PC-3 (cell line): Measurements from ENCODE around the gene CYP2C8. TPM values are rescaled to one million over a fixed set of nuclear protein-coding genes. Genes with fewer than 3 reads are reported as not detected.
"Not testable (repeated sequence)": the region's sequence is repeated elsewhere in the genome, so short reads cannot be mapped to it uniquely, and the experiment has no call there.

Source experiments
- ATAC-seq: fragments of 200-7000 bp; cut with Tn5 transposase; 2 replicates; pipeline ENCODE4 v1.9.1; 2020; ENCODE audit warnings: mild to moderate bottlenecking, moderate library complexity
- BruUV-seq: library from RNA; stranded (reverse); fragments of 400-500 nt; replicated peaks from 2 replicates; lab custom pipeline; 2021; lab: Mats Ljungman, UMichigan
- CTCF ChIA-PET: fragments of 300-600 bp; sonication (Branson Sonifier 250); formaldehyde crosslinking; loops from one replicate; lab custom pipeline; 2022; ENCODE audit warnings: antibody characterized with exemption; lab: Charles Lee
- POLR2A ChIA-PET: fragments of 300-600 bp; sonication (Branson Sonifier 250); formaldehyde crosslinking; loops from one replicate; lab custom pipeline; 2022; ENCODE audit warnings: antibody characterized with exemption; ENCODE audit not compliant: unreplicated experiment; lab: Charles Lee
- DNase-seq: peaks from one replicate; pipeline ENCODE4 v3.0.0-alpha.2; 2015
- H2AFZ ChIP-seq: fragments of 300-600 bp; sonication (generic); 2 replicates; pipeline ENCODE4 v1.6.0; 2016; ENCODE audit warnings: antibody characterized with exemption, low read length
- H3F3A ChIP-seq: fragments of 300-600 bp; sonication (generic); one replicate; pipeline ENCODE4 v1.6.0; 2017; ENCODE audit warnings: antibody characterized with exemption, low read length, control low read depth, mild to moderate bottlenecking; ENCODE audit not compliant: unreplicated experiment
- H3K27ac ChIP-seq: fragments of 300-600 bp; sonication (generic); 2 replicates; pipeline ENCODE4 v1.5.1; 2016; ENCODE audit warnings: mild to moderate bottlenecking, low read length
- H3K27me3 ChIP-seq: fragments of 300-600 bp; sonication (generic); 2 replicates; pipeline ENCODE4 v1.6.1; 2016; ENCODE audit warnings: low read length, mixed read lengths
- H3K36me3 ChIP-seq: fragments of 300-600 bp; sonication (generic); 2 replicates; pipeline ENCODE4 v1.6.1; 2016; ENCODE audit warnings: low read depth, mixed run types, low read length, mixed read lengths
- H3K4me1 ChIP-seq: fragments of 300-600 bp; sonication (generic); 2 replicates; pipeline ENCODE4 v1.5.1; 2016; ENCODE audit warnings: low read length; ENCODE audit not compliant: insufficient read depth
- H3K4me2 ChIP-seq: fragments of 300-600 bp; sonication (generic); 2 replicates; pipeline ENCODE4 v1.6.0; 2016; ENCODE audit warnings: low read length
- H3K4me3 ChIP-seq: fragments of 300-600 bp; sonication (generic); 2 replicates; pipeline ENCODE4 v1.5.1; 2016; ENCODE audit warnings: mild to moderate bottlenecking, low read length, mixed read lengths
- H3K79me2 ChIP-seq: fragments of 300-600 bp; sonication (generic); 2 replicates; pipeline ENCODE4 v1.6.1; 2017; ENCODE audit warnings: low read length, mixed read lengths
- H3K9ac ChIP-seq: fragments of 300-600 bp; sonication (generic); 2 replicates; pipeline ENCODE4 v1.6.0; 2016; ENCODE audit warnings: mild to moderate bottlenecking, low read length
- H3K9me2 ChIP-seq: fragments of 300-600 bp; sonication (generic); replicated peaks from 2 replicates; pipeline ENCODE4 v1.6.1; 2016; ENCODE audit warnings: mixed run types, low read length, mixed read lengths
- H3K9me3 ChIP-seq: fragments of 300-600 bp; sonication (generic); 2 replicates; pipeline ENCODE4 v1.6.1; 2016; ENCODE audit warnings: low read length, mixed read lengths
- H4K20me1 ChIP-seq: fragments of 300-600 bp; sonication (generic); 2 replicates; pipeline ENCODE4 v1.6.1; 2016; ENCODE audit warnings: low read length, mixed read lengths
- CTCF ChIP-seq: fragments of 300-600 bp; sonication (generic); conservative IDR thresholded peaks from 2 replicates; pipeline ENCODE4 v1.5.1; 2017; ENCODE audit warnings: antibody characterized with exemption, low read depth, mild to moderate bottlenecking, low read length
- EZH2 ChIP-seq: fragments of 300-600 bp; sonication (generic); IDR thresholded peaks from one replicate; pipeline ENCODE4 v1.6.1; 2017; ENCODE audit warnings: antibody characterized with exemption, mild to moderate bottlenecking, low read length; ENCODE audit not compliant: unreplicated experiment
- EZH2phosphoT487 ChIP-seq: fragments of 300-600 bp; sonication (generic); IDR thresholded peaks from 2 replicates; pipeline ENCODE4 v1.6.1; 2018; ENCODE audit warnings: mild to moderate bottlenecking, antibody characterized with exemption, low read length, borderline replicate concordance
- intact Hi-C: fragments of 100-400 bp; cut with micrococcal nuclease; formaldehyde crosslinking; loops from 2 replicates; pipeline ENCODE4 v1.9.0; 2023
- total RNA-seq: library from RNA; depleted of rRNA; stranded (reverse); fragments of >200 nt; gene quantifications from 2 replicates; pipeline ENCODE4 v1.2.3, GENCODE V29; 2014

The CYP2C8 gene
- total RNA-seq, 1 experiment from 2014 or later = not detected

DNA sequence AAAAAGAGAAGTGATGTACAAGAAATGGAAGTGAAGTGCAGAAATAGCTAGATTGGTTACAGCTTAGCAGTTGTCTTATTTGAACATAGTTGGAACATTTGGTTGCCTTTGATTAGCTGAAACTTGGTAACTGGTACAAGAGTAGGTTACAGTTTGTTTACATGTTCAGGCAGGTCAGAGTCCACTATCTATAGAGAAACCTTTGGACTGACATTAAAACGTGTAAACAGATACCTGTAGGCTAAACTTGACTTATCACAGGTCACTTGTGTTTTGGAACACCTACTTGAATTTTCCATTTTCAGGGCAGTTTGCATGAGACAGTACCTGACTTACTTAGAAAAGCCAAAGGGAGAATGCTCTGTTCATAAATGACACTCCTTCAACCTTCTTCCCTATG lies 28.5 kb upstream of the CYP2C8 start:
- CTCF ChIA-PET = no interaction called here
- POLR2A ChIA-PET = no interaction called here
- H3K36me3 ChIP-seq = no peaks in the 10 kb centered on the region
- no peak overlapping the region for H3K4me2 ChIP-seq
- H2AFZ ChIP-seq = no peak overlapping the region
- no TSS peak for BruUV-seq
- TF ChIP-seq EZH2 (no peak), CTCF (no peak), EZH2phosphoT487 (no peak)
- no peak for ATAC-seq
- no peak overlapping the region for H3K27ac ChIP-seq
- H3K4me3 ChIP-seq = no peak overlapping the region
- no peaks in the 10 kb centered on the region for H3F3A ChIP-seq
- no peak for DNase-seq
- no peak overlapping the region for H3K9ac ChIP-seq
- H3K9me2 ChIP-seq = no peaks in the 10 kb centered on the region
- H3K9me3 ChIP-seq = no peaks in the 10 kb centered on the region
- intact Hi-C loops = no loop called here
- no peaks in the 10 kb centered on the region for H4K20me1 ChIP-seq
- no peaks in the 10 kb centered on the region for H3K79me2 ChIP-seq
- no peaks in the 10 kb centered on the region; the same call in 1 of the 2 replicates for H3K27me3 ChIP-seq
- H3K4me1 ChIP-seq = no peaks in the 10 kb centered on the region

DNA sequence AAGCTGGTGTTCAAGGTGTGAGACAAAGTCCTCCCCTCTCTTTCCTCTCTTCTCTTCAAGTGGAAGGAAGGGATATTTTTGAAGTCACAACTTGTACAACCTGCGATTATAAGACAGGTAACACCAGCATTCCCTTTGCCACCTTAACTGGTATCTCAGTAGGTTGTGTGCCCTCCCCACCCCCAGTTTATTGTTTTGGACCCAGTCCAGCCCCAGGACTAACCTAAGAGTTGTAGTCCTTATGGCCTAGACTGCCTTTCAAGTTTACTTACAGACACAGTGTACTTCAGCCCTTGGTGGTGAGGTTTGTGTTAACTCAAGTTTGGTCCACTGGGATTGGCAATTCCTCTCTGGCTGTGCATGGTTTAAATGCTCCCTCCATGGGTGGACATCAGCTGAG lies 26.8 kb upstream of the CYP2C8 start:
- POLR2A ChIA-PET = no interaction called here
- no peak for TF ChIP-seq EZH2phosphoT487
- no peak for TF ChIP-seq EZH2
- no peak for TF ChIP-seq CTCF
- H4K20me1 ChIP-seq = no peaks in the 10 kb centered on the region
- DNase-seq (no peak), ATAC-seq (no peak)
- H3K4me2 ChIP-seq = no peak overlapping the region
- intact Hi-C loops = no loop called here
- no peaks in the 10 kb centered on the region for H3K79me2 ChIP-seq
- no peaks in the 10 kb centered on the region for H3K36me3 ChIP-seq
- H3K9ac ChIP-seq = no peak overlapping the region
- no peak overlapping the region for H2AFZ ChIP-seq
- H3K27me3 ChIP-seq = no peaks in the 10 kb centered on the region
- H3K9me3 ChIP-seq = no peaks in the 10 kb centered on the region
- no TSS peak for BruUV-seq
- H3F3A ChIP-seq = no peaks in the 10 kb centered on the region
- CTCF ChIA-PET = no interaction called here
- H3K4me1 ChIP-seq = no peaks in the 10 kb centered on the region
- H3K9me2 ChIP-seq = no peaks in the 10 kb centered on the region
- no peak overlapping the region for H3K4me3 ChIP-seq
- H3K27ac ChIP-seq = no peak overlapping the region

GRCh38 chr10:95079626-95080025 lies 10.3 kb upstream of the CYP2C8 start:
- intact Hi-C loops, H3K9me2 ChIP-seq, H4K20me1 ChIP-seq, H3K27ac ChIP-seq, H3K79me2 ChIP-seq, H3K36me3 ChIP-seq, H3K9me3 ChIP-seq, H3F3A ChIP-seq, POLR2A ChIA-PET, BruUV-seq, DNase-seq, H3K27me3 ChIP-seq, ATAC-seq, H2AFZ ChIP-seq, H3K4me2 ChIP-seq, H3K4me1 ChIP-seq, CTCF ChIA-PET, H3K4me3 ChIP-seq, H3K9ac ChIP-seq: not testable (repeated sequence)
